ENCODE measurements around the gene VAMP2.

VAMP2 gene

GRCh38 chr17:8204761-8205555 lies 42.2 kb upstream of the VAMP2 start (continued):
- TF ChIP-seq, protein P1, sequence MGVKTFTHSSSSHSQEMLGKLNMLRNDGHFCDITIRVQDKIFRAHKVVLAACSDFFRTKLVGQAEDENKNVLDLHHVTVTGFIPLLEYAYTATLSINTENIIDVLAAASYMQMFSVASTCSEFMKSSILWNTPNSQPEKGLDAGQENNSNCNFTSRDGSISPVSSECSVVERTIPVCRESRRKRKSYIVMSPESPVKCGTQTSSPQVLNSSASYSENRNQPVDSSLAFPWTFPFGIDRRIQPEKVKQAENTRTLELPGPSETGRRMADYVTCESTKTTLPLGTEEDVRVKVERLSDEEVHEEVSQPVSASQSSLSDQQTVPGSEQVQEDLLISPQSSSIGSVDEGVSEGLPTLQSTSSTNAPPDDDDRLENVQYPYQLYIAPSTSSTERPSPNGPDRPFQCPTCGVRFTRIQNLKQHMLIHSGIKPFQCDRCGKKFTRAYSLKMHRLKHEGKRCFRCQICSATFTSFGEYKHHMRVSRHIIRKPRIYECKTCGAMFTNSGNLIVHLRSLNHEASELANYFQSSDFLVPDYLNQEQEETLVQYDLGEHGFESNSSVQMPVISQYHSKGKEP (tag by site-specific recombination; IDR thresholded peaks at IDR 0.05) = no peak
- TF ChIP-seq ZNF837 (tag by site-specific recombination; IDR thresholded peaks at IDR 0.05) (no peak), ZNF138 (tag by site-specific recombination; IDR thresholded peaks at IDR 0.05; ENCODE audit: borderline replicate concordance) (no peak), MZF1 (tag by site-specific recombination; IDR thresholded peaks at IDR 0.05; ENCODE audit: borderline replicate concordance) (no peak), ELK4 (IDR thresholded peaks at IDR 0.05; ENCODE audit: borderline replicate concordance, low read depth, low read length) (no peak)

- no peaks in the 10 kb centered on the region for H3K9me3 ChIP-seq (ENCODE audit: control insufficient read depth, insufficient read depth, low read depth, low read length)
- CTCF ChIA-PET = interaction anchor here (0.6 to 1.1 kb wide), 3 partner anchors 12 to 769 kb away, joined by 3 to 6 read pairs (median 3); no protein-coding TSS in a partner anchor
- POLR2A ChIA-PET = interaction anchor here (0.5 to 13.9 kb wide), 13 partner anchors 13 to 261 kb away, joined by 3 to 394 read pairs (median 4); partner anchors contain the start of genes AURKB, CTC1, HES7 and SLC25A35
- peaks cover 13% of the 10 kb centered on the region for H3K4me1 ChIP-seq (ENCODE audit: control insufficient read depth, insufficient read depth, low read length)
- peak overlapping the region; percentile 23 for H3K4me3 ChIP-seq (ENCODE audit: low read depth, low read length)
- H3K36me3 ChIP-seq (ENCODE audit: control insufficient read depth in 2 of 2, insufficient read depth in 1 of 2, low read length in 2 of 2) = no peaks in the 10 kb centered on the region
- peak overlapping the region; percentile 54 for H3K27ac ChIP-seq (ENCODE audit: extremely low read depth, low read depth, low read length)
- TF ChIP-seq BCL11B (tag by site-specific recombination; IDR thresholded peaks at IDR 0.05; ENCODE audit: low read depth) = no peak
- TF ChIP-seq ZFP41 (tag by site-specific recombination; IDR thresholded peaks at IDR 0.05; ENCODE audit: borderline replicate concordance) = no peak
- no peak for TF ChIP-seq ZSCAN30 (tag by site-specific recombination; IDR thresholded peaks at IDR 0.05)
- no peak for TF ChIP-seq ZXDB (tag by site-specific recombination; IDR thresholded peaks at IDR 0.05)
- peak; percentile 48 for TF ChIP-seq ZNF629 (tag by site-specific recombination; IDR thresholded peaks at IDR 0.05)
- TF ChIP-seq, protein P2, sequence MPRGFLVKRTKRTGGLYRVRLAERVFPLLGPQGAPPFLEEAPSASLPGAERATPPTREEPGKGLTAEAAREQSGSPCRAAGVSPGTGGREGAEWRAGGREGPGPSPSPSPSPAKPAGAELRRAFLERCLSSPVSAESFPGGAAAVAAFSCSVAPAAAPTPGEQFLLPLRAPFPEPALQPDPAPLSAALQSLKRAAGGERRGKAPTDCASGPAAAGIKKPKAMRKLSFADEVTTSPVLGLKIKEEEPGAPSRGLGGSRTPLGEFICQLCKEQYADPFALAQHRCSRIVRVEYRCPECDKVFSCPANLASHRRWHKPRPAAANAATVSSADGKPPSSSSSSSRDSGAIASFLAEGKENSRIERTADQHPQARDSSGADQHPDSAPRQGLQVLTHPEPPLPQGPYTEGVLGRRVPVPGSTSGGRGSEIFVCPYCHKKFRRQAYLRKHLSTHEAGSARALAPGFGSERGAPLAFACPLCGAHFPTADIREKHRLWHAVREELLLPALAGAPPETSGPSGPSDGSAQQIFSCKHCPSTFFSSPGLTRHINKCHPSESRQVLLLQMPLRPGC (tag by site-specific recombination; IDR thresholded peaks at IDR 0.05) = peak; percentile 30; the same call in 1 of the 2 replicates
- TF ChIP-seq ZBTB48 (tag by site-specific recombination; IDR thresholded peaks at IDR 0.05) = peak; percentile 96
- TF ChIP-seq ZNF2 (tag by site-specific recombination; IDR thresholded peaks at IDR 0.05) = 0 out of 2 replicates have a peak, but pooled peaks have one; percentile 39
- peak; percentile 48; the same call in 1 of the 2 replicates for TF ChIP-seq TRIM28 (IDR thresholded peaks at IDR 0.05; ENCODE audit: borderline replicate concordance, low read length)
- TF ChIP-seq ZNF600 (tag by site-specific recombination; IDR thresholded peaks at IDR 0.05) = peak; percentile 74; the same call in 1 of the 2 replicates
- TF ChIP-seq, protein P3, sequence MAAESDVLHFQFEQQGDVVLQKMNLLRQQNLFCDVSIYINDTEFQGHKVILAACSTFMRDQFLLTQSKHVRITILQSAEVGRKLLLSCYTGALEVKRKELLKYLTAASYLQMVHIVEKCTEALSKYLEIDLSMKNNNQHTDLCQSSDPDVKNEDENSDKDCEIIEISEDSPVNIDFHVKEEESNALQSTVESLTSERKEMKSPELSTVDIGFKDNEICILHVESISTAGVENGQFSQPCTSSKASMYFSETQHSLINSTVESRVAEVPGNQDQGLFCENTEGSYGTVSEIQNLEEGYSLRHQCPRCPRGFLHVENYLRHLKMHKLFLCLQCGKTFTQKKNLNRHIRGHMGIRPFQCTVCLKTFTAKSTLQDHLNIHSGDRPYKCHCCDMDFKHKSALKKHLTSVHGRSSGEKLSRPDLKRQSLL (tag by site-specific recombination; IDR thresholded peaks at IDR 0.05) = no peak
- TF ChIP-seq ZFP37 (tag by site-specific recombination; IDR thresholded peaks at IDR 0.05) = 0 out of 2 replicates have a peak, but pooled peaks have one; percentile 30
- no peak for TF ChIP-seq ZNF202 (tag by site-specific recombination; IDR thresholded peaks at IDR 0.05; ENCODE audit: borderline replicate concordance)
- peak; percentile 94 for TF ChIP-seq ZNF366 (tag by site-specific recombination; conservative IDR thresholded peaks at IDR 0.05)
- peak; percentile 53; the same call in 1 of the 2 replicates for TF ChIP-seq SP7 (tag by site-specific recombination; IDR thresholded peaks at IDR 0.05)
- TF ChIP-seq, protein P4, sequence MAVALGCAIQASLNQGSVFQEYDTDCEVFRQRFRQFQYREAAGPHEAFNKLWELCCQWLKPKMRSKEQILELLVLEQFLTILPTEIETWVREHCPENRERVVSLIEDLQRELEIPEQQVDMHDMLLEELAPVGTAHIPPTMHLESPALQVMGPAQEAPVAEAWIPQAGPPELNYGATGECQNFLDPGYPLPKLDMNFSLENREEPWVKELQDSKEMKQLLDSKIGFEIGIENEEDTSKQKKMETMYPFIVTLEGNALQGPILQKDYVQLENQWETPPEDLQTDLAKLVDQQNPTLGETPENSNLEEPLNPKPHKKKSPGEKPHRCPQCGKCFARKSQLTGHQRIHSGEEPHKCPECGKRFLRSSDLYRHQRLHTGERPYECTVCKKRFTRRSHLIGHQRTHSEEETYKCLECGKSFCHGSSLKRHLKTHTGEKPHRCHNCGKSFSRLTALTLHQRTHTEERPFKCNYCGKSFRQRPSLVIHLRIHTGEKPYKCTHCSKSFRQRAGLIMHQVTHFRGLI (tag by site-specific recombination; IDR thresholded peaks at IDR 0.05) = no peak
- TF ChIP-seq, protein P5, sequence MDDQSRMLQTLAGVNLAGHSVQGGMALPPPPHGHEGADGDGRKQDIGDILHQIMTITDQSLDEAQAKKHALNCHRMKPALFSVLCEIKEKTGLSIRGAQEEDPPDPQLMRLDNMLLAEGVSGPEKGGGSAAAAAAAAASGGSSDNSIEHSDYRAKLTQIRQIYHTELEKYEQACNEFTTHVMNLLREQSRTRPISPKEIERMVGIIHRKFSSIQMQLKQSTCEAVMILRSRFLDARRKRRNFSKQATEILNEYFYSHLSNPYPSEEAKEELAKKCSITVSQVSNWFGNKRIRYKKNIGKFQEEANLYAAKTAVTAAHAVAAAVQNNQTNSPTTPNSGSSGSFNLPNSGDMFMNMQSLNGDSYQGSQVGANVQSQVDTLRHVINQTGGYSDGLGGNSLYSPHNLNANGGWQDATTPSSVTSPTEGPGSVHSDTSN (CRISPR knock-in tag; IDR thresholded peaks at IDR 0.05) = no peak
- TF ChIP-seq, protein P6, sequence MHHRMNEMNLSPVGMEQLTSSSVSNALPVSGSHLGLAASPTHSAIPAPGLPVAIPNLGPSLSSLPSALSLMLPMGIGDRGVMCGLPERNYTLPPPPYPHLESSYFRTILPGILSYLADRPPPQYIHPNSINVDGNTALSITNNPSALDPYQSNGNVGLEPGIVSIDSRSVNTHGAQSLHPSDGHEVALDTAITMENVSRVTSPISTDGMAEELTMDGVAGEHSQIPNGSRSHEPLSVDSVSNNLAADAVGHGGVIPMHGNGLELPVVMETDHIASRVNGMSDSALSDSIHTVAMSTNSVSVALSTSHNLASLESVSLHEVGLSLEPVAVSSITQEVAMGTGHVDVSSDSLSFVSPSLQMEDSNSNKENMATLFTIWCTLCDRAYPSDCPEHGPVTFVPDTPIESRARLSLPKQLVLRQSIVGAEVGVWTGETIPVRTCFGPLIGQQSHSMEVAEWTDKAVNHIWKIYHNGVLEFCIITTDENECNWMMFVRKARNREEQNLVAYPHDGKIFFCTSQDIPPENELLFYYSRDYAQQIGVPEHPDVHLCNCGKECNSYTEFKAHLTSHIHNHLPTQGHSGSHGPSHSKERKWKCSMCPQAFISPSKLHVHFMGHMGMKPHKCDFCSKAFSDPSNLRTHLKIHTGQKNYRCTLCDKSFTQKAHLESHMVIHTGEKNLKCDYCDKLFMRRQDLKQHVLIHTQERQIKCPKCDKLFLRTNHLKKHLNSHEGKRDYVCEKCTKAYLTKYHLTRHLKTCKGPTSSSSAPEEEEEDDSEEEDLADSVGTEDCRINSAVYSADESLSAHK (tag by site-specific recombination; IDR thresholded peaks at IDR 0.05) = no peak; the same call in 1 of the 2 replicates
Observed at GRCh38 chr17:8192070-8192815, 29.5 kb upstream of the VAMP2 start.

Measured in HEK293 (cell line).